Mesothelial cell of epicardium (in vitro differentiated cells): ENCODE data around the gene PMM1. TPM values are rescaled to one million over a fixed set of nuclear protein-coding genes. Genes with fewer than 3 reads are reported as not detected.
"Not testable (repeated sequence)": the region's sequence is repeated elsewhere in the genome, so short reads cannot be mapped to it uniquely, and the experiment has no call there.

ENCODE experiments used
- DNase-seq, 2 experiments: peaks; one replicate each; pipeline ENCODE4 v3.0.0; 2021; ENCODE audit warnings: low spot score in 2 of 2; ENCODE audit not compliant: unreplicated experiment in 2 of 2
- H3K27ac Mint-ChIP-seq: 2 replicates; pipeline ENCODE4 v1.8.0; 2021; ENCODE audit warnings: mixed read lengths
- H3K27me3 Mint-ChIP-seq: 2 replicates; pipeline ENCODE4 v1.8.0; 2021; ENCODE audit warnings: low read depth, mixed read lengths
- H3K36me3 Mint-ChIP-seq: 2 replicates; pipeline ENCODE4 v1.8.0; 2021; ENCODE audit warnings: mixed read lengths
- H3K4me1 Mint-ChIP-seq: 2 replicates; pipeline ENCODE4 v1.8.0; 2021; ENCODE audit warnings: mixed read lengths
- H3K4me3 Mint-ChIP-seq: 2 replicates; pipeline ENCODE4 v1.8.0; 2021; ENCODE audit warnings: mild to moderate bottlenecking, moderate library complexity, mixed read lengths
- H3K9me3 Mint-ChIP-seq: 2 replicates; pipeline ENCODE4 v1.8.0; 2021; ENCODE audit warnings: mixed read lengths
- CTCF ChIP-seq: fragments of 200-600 bp; sonication (generic); IDR thresholded peaks from one replicate; pipeline ENCODE4 v1.5.0; 2021; ENCODE audit warnings: antibody characterized with exemption; ENCODE audit not compliant: unreplicated experiment
- total RNA-seq: library from RNA; stranded (reverse); gene quantifications from 3 replicates; pipeline ENCODE4 v1.2.1, GENCODE V29; 2021

The PMM1 gene
- total RNA-seq, 1 donor from 2014 or later, result 25.8 TPM

GRCh38 chr22:41598891-41599635 lies 9.4 kb upstream of the PMM1 start:
- no peak overlapping the region for H3K4me3 Mint-ChIP-seq
- no peak for DNase-seq
- TF ChIP-seq CTCF, result no peak
- H3K27ac Mint-ChIP-seq, result no peak overlapping the region
- no peaks in the 10 kb centered on the region for H3K9me3 Mint-ChIP-seq
- H3K4me1 Mint-ChIP-seq, result peaks cover 3% of the 10 kb centered on the region
- H3K27me3 Mint-ChIP-seq, result no peaks in the 10 kb centered on the region
- H3K36me3 Mint-ChIP-seq, result peaks cover 2% of the 10 kb centered on the region

- H3K27ac Mint-ChIP-seq, result peak overlapping the region; percentile 13
- H3K4me1 Mint-ChIP-seq, result peaks cover 3% of the 10 kb centered on the region
- no peaks in the 10 kb centered on the region for H3K9me3 Mint-ChIP-seq
- TF ChIP-seq CTCF, result no peak
- no peak overlapping the region for H3K4me3 Mint-ChIP-seq
- no peak for DNase-seq
- H3K27me3 Mint-ChIP-seq, result no peaks in the 10 kb centered on the region
- H3K36me3 Mint-ChIP-seq, result peaks cover 2% of the 10 kb centered on the region
These were observed 8.4 kb upstream of the PMM1 start for GRCh38 chr22:41598081-41598480.

DNA sequence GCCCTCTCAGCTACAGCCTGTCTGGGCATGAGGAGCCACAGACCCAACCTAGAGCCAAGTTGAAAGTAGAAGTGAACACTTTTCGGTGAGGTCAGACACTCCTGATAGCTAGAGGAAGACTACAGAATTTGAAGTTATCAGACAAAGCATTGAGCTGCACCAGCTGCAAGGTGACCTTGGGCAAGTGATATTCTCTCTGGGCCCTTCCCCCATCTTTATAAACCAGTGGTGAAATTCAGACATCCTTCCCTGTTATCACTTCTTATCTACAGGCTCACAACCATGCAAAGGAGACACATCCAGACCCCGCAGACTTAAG lies 8.0 kb upstream of the PMM1 start:
- no peak for TF ChIP-seq CTCF
- Mint-ChIP-seq H3K4me1 (peaks cover 3% of the 10 kb centered on the region), H3K27me3 (no peaks in the 10 kb centered on the region), H3K4me3 (no peak overlapping the region), H3K9me3 (no peaks in the 10 kb centered on the region), H3K36me3 (peaks cover 2% of the 10 kb centered on the region), H3K27ac (no peak overlapping the region)
- no peak for DNase-seq

- TF ChIP-seq CTCF, result peak; percentile 37
- Mint-ChIP-seq H3K27ac (no peak overlapping the region), H3K4me1 (peaks cover 3% of the 10 kb centered on the region), H3K27me3 (no peaks in the 10 kb centered on the region), H3K4me3 (no peak overlapping the region), H3K9me3 (no peaks in the 10 kb centered on the region), H3K36me3 (peaks cover 2% of the 10 kb centered on the region)
- peak in 1 of 2 experiments; percentile 57 for DNase-seq
These were observed 7.4 kb upstream of the PMM1 start for GRCh38 chr22:41596776-41597634.

GRCh38 chr22:41595703-41596102 lies 6.1 kb upstream of the PMM1 start:
- H3K4me3 Mint-ChIP-seq, result no peak overlapping the region
- no peak for TF ChIP-seq CTCF
- no peak for DNase-seq
- H3K36me3 Mint-ChIP-seq, result no peaks in the 10 kb centered on the region
- H3K27me3 Mint-ChIP-seq, result no peaks in the 10 kb centered on the region
- H3K9me3 Mint-ChIP-seq, result no peaks in the 10 kb centered on the region
- H3K27ac Mint-ChIP-seq, result no peak overlapping the region
- H3K4me1 Mint-ChIP-seq, result peaks cover 3% of the 10 kb centered on the region

- not testable (repeated sequence) for DNase-seq, H3K9me3 Mint-ChIP-seq, H3K4me3 Mint-ChIP-seq, H3K27ac Mint-ChIP-seq, H3K36me3 Mint-ChIP-seq, H3K27me3 Mint-ChIP-seq
- H3K4me1 Mint-ChIP-seq, result peaks cover 11% of the 10 kb centered on the region
These were observed 3.8 kb upstream of the PMM1 start for GRCh38 chr22:41593336-41593960.
